Measurements from ENCODE around the gene FGF14.

DNA sequence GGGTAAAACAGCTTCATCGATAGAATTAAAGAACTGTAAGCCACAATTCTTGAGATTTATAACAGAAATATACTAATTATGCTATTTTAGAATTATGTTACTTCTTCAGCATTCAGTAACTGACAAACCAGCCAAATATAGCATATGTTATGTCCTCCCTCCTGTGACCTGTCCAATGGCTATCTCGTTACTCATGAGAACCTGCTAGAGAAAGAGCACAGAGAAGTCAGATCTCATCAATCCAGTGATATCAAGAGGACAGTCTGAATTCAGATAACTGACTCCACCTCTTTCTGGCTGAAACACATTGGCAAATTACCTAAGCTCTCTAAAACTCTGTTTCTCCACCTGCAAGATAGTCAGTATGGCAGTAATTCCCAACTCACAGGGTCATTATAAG lies 170.4 kb downstream of the FGF14 start:
- TF ChIP-seq, protein P1, sequence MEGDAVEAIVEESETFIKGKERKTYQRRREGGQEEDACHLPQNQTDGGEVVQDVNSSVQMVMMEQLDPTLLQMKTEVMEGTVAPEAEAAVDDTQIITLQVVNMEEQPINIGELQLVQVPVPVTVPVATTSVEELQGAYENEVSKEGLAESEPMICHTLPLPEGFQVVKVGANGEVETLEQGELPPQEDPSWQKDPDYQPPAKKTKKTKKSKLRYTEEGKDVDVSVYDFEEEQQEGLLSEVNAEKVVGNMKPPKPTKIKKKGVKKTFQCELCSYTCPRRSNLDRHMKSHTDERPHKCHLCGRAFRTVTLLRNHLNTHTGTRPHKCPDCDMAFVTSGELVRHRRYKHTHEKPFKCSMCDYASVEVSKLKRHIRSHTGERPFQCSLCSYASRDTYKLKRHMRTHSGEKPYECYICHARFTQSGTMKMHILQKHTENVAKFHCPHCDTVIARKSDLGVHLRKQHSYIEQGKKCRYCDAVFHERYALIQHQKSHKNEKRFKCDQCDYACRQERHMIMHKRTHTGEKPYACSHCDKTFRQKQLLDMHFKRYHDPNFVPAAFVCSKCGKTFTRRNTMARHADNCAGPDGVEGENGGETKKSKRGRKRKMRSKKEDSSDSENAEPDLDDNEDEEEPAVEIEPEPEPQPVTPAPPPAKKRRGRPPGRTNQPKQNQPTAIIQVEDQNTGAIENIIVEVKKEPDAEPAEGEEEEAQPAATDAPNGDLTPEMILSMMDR (IDR thresholded peaks at IDR 0.05), result no peak
- TF ChIP-seq POLR2A (IDR thresholded peaks at IDR 0.05), result no peak
